HL-60/S4 treated with retinoic acid at 250 ng/mL for 4 days and 3 days (cell line): ENCODE measurements around the gene REEP2.

Experiments used
- in situ Hi-C: fragments of 300-500 bp; cut with MboI; formaldehyde crosslinking; loops from 2 replicates; pipeline ENCODE4 v1.7.0; 2022; ENCODE audit warnings: low sequenced_read_pairs

REEP2 gene

GRCh38 chr5:138448070-138448469, 9.2 kb downstream of the REEP2 start:
- in situ Hi-C loops: no loop called here

GRCh38 chr5:138448481-138449398, 9.9 kb downstream of the REEP2 start:
- in situ Hi-C loops: no loop called here

DNA sequence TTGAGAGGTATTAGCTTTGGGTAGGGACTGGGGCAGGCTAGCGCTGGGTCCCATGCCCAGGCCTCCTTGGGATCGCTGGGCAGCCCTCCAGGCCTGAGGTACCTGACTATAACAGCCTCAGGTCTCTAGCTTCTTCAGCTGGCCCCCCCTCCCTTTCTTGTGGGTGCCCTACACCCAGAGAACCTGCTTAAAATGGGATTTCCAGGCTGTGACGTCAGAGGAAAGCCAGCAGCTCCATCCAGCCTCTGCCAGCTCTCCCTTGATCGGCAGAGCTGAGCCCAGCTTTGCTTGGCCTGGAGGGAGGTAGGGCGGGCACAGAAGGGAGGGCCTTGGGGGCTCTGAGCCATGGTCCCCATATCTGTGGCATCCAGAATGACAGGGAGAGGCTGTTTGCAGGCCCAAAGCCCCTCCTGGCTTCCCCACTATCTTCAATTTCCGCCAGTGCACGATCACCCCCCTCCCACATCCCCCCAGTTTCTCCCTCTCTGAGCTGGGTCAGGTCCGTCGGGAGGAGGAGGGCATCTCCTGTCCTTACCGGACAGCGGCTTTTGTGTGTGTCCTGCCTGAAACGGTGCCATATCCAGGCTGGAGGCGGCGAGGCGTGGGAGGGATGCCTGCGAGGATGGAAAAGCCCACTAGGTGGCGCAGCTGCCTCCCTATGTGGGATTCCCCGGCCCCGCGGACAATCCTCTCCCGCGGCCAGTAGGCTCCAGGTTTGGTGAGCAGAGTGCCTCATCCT, 10.8 kb downstream of the REEP2 start:
- in situ Hi-C loops: no loop called here

- in situ Hi-C loops: no loop called here
These were observed 12.1 kb downstream of the REEP2 start for GRCh38 chr5:138450971-138451370.

DNA sequence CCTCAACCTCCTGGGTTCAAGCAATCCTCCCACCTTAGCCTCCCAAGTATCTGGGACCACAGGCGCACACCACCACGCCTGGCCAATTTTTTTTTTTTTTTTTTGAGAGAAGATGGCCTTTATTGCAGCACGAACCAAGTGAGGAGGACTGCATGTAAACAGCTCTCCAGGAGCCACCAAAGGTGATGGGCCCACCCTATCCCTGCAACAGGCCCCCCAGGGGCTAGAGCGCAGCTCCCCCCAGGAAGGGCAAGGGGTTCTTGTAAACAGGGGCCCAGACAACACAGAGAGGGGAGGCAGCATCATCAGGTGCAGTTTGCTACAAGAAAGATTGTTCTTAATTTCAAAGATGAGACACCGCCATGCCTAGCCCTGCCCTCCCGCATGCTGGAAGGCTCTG, 13.9 kb downstream of the REEP2 start:
- in situ Hi-C loops: no loop called here

- in situ Hi-C loops: no loop called here
These were observed 14.7 kb downstream of the REEP2 start for GRCh38 chr5:138453590-138453989.

- in situ Hi-C loops: no loop called here
These were observed 15.3 kb downstream of the REEP2 start for GRCh38 chr5:138454121-138454520.

DNA sequence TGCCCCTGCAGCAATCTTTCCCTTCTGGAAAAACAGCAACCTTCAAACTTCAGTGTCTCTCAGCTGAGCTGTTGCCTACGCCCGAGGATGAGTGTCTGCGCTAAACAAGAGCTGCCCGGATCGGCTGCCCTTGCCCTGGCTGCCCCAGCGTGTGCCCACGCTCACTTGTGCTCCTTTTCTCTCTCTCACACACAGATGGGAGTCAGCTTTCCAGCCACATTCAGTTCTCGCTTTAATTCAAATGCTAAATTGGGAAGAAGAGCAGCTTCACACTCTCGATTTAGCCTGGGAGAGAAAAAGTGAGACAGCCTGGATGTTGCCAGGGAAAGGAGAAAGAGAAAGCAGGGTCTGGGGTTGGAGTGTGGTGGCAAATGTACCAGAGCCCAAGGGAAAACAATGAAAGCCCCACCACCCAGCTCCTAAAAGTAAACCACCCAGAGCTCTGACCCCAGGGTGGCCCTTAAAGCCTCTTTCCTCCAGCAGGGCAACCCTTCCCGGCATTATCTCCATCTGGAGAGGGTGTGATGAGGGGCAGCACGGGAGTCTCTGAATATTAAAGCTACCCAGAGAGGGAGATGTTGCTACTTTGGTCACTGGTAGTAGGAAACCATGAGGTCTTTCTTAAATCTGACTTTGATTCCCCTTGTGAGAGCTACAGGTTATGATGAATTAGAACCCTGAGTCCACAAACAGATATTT, 16.5 kb downstream of the REEP2 start:
- in situ Hi-C loops: no loop called here

DNA sequence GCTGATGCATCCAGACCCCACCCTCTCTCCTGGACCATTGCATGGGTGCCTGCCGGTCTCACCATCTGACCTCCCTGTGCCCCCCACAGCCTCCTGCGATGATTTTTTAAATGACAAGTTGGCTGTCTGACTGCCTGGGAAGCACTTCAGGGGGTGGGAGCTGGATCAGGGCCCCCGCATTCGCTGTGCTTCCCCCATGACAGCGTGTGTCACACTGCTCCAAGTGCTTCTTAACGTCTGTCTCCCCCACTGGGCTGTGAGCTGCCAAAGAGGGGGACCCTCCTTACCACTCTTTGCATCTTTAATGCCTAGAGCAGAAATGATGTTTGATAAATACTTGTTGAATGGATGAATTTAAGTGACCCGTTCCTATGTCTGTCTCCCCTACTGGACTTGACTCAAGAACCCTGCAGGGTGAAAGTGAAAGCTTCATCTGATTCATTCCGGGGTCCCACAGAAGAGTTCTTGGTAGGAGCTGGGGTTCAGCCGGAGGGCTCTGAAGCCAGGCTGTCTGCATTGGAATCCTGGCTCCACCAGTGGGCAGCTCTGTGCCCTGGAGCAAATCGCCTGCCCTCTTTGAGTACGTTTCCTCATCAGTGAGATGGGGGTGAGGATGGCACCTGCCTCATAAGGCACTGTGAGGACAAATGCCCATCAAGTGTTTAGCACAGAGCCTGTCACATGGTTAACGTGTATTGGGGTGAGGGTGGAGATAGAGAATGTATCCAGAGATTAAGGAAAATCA, 18.8 kb downstream of the REEP2 start:
- in situ Hi-C loops: no loop called here

GRCh38 chr5:138458384-138458783, 19.5 kb downstream of the REEP2 start:
- in situ Hi-C loops: no loop called here

- in situ Hi-C loops: no loop called here
These were observed 20.0 kb downstream of the REEP2 start for GRCh38 chr5:138458856-138459255.

DNA sequence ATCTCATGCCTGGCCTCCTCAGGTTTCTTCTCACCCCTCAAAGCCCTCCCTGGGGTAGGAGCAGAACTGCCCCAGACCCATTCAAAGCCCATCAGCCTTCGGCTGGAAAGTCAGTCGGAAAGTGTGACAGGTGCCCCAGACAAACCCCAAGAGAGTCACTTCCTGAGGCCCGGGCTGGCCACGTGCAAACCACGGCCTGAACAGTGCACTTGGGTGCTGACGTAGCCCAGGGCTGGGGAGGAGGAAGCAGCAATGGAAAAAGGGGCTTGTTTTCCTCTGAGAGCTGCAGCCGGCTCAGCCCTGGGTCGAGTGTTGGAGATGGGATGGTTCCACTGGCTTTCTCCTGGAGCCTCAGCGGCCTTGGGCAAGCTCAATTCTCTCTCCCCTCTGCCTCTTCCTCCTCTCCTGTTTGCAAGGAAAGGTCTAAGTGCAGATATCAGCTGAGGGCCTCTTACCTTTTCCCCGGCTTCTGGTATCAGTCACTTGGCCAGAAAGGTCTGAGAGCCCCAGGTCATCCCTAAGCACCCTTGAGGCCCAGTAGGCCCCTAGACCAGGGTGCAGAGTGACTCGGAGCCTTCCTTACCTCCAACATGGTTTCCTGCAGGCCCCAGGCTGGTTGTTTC, 20.6 kb downstream of the REEP2 start:
- in situ Hi-C loops: no loop called here

GRCh38 chr5:138460032-138460693, 21.3 kb downstream of the REEP2 start:
- in situ Hi-C loops: no loop called here

GRCh38 chr5:138461343-138462125, 22.7 kb downstream of the REEP2 start:
- in situ Hi-C loops: no loop called here

DNA sequence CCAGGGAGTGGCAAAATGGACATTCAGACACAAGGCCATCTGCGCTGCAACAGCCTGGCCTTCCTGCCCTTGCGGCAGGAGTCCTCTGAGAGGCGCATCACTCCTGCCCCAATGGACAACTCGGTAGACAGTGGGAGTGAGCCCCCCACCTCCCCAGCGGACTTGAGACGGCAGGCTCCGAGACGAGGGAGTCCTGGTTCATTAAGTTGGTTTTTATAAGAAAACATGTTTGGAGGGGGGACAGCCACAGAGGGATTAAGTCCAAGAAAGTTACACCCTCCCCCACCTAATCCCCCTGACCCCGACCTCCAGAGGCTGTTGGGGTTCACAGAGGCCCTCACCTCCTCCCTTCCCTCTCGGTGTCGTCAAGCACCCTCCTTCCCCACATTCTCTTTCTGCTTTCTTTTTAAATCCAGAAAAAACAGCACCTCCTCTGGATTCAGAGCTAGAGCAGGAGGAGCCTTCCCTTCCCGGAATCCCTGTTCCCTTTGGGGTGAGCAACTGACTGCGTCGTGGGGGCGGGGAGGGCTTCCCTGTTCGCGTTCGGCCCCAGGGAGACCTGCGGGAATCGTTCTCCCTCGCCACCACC, 24.7 kb downstream of the REEP2 start:
- in situ Hi-C loops: no loop called here

GRCh38 chr5:138464008-138464387, 25.1 kb downstream of the REEP2 start:
- in situ Hi-C loops: no loop called here

DNA sequence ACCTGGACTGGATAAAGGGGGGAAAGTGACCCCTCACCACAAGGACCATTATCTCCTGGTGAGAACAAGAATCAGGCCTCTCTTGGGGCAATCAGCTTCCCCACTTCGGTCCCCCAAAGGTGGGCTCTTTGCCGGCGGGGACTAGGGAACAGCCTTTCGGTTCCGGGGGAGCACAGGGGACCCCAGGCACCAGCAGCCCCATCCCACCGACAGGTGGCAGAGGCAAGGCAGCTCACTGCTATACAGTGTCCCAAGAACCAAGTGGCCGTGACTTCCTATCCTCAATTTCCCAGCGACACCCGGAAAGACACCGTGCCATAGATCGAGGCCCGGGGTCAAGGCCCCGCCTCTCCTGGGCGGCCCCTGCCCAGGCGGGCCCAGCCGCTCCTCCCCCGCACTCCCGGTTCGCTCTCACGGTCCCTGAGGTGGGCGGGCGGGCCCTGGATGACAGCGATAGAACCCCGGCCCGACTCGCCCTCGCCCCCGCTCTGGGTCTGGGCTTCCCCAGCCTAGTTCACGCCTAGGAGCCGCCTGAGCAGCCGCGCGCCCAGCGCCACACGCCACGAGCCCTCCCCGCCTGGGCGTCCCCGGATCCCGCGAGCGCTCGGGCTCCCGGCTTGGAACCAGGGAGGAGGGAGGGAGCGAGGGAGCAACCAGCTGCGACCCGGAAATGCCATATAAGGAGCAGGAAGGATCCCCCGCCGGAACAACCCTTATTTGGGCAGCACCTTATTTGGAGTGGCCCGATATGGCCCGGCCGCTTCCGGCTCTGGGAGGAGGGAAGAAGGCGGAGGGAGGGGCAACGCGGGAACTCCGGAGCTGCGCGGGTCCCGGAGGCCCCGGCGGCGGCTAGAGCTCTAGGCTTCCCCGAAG, 25.8 kb downstream of the REEP2 start:
- in situ Hi-C loops: no loop called here
